ENCODE measurements around the gene FAF1.

GRCh38 chr1:50697440-50698421 lies 262.3 kb downstream of the FAF1 start:
- TF ChIP-seq POLR2A (IDR thresholded peaks at IDR 0.05; ENCODE audit: low read length) (no peak), GATA1 (IDR thresholded peaks at IDR 0.05; ENCODE audit: low read depth, low read length) (no peak)
